Subcutaneous abdominal adipose tissue (tissue), 5 donors: Measurements from ENCODE around the gene LRP2.
"Not testable (repeated sequence)": the region's sequence is repeated elsewhere in the genome, so short reads cannot be mapped to it uniquely, and the experiment has no call there.

Experiments
- H3K27ac ChIP-seq: one replicate; pipeline ENCODE4 v1.7.0; 2013; ENCODE audit warnings: low read depth, mild to moderate bottlenecking, inconsistent platforms, low read length, moderate library complexity
- H3K27me3 ChIP-seq, 5 donors: one replicate each; pipeline ENCODE4 v1.7.0; 2013; ENCODE audit warnings: low read length in 5 of 5, inconsistent platforms in 1 of 5; ENCODE audit not compliant: control insufficient read depth in 5 of 5, insufficient read depth in 4 of 5
- H3K36me3 ChIP-seq, 5 donors: one replicate each; pipeline ENCODE4 v1.7.0; 2013; ENCODE audit warnings: low read length in 5 of 5; ENCODE audit not compliant: control insufficient read depth in 5 of 5, insufficient read depth in 5 of 5
- H3K4me1 ChIP-seq, 5 donors: one replicate each; pipeline ENCODE4 v1.7.0; 2013; ENCODE audit warnings: low read length in 5 of 5, mild to moderate bottlenecking in 3 of 5, moderate library complexity in 1 of 5; ENCODE audit not compliant: control insufficient read depth in 5 of 5, insufficient read depth in 5 of 5
- H3K4me3 ChIP-seq, 5 donors: one replicate each; pipeline ENCODE4 v1.7.0; 2013; ENCODE audit warnings: low read length in 5 of 5, low read depth in 1 of 5
- H3K9ac ChIP-seq, 5 donors: one replicate each; pipeline ENCODE4 v1.7.0; 2013; ENCODE audit warnings: low read length in 5 of 5, mild to moderate bottlenecking in 4 of 5, moderate library complexity in 3 of 5
- H3K9me3 ChIP-seq, 5 donors: one replicate each; pipeline ENCODE4 v1.7.0; 2013; ENCODE audit warnings: low read length in 5 of 5; ENCODE audit not compliant: control insufficient read depth in 5 of 5
- donor health status: healthy.
- donor health status: healthy.
- donor health status: healthy.
- donor health status: healthy.
- donor health status: healthy.

The LRP2 gene

DNA sequence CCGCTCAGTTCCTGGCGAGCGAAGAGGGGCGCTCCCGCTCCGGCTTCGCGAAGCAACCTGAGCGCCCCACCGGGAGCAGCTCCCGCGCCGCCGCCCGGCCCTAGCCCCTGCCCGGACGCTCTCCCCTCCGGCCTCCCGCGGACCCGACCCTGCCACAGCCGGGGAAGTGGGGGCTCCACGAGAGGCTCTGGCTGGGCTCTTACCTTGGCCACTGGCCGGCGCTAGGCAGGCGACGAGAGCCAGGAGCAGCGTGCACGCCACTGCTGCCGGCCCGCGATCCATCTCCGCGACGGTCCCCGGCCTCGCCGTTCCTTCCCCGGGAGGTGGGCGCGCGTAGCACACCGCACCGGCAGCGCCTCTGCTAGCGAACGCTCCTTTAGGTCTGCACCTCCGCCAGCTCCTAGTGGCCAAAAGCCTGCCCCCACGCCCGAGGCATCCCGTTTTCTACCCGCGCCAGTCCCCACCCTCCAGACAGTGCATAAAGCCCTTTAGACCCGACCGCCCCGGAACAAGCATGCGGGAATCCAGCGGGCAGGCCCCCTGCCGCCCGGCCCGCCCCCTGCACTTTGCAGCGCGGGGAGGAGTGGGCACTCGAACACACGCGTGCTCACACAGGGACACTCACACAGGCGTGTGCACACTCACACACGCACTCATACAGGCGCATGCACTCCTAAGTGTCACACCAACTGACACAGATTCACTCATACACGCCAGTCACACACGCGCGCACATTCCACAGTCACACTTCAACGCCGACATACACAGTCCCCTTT is at the start of gene LRP2:
TSS of gene LRP2 (minus strand) at position 417 of the 776 bp plus-strand sequence. CDS start at position 282, 135 bp downstream.
- Histone ChIP-seq H3K4me3 (peak within 1 kb of the TSS; percentile 58 to 83 (median 67)), H3K9ac (no peak within 1 kb of the TSS)

DNA sequence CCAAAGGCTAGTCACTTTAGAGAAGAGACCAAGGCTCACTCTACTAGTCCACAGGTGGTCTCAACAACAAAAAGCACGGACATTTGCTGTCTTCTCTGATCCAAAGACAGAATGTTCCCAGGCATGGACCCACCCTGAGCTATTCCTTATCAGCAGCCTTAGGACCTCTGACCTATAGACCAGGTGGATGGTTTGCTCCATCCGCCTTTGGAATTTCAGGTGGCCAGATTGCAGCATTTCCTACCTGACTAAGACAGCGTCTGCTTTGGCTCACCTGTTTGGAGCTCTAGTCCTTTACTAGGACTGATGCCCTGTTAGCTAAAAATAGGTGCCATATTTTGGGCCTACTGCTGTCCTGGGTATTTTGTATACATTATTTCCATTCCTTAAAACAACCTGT is 44.6 kb upstream of the LRP2 start:
- Histone ChIP-seq H3K4me1 (no peaks in the 10 kb centered on the region), H3K4me3 (no peak overlapping the region), H3K36me3 (no peaks in the 10 kb centered on the region), H3K27me3 (no peaks in the 10 kb centered on the region), H3K27ac (no peak overlapping the region), H3K9me3 (no peaks in the 10 kb centered on the region), H3K9ac (no peak overlapping the region)

More for the DNA sequence above, at the start of gene LRP2:
- no peaks in the 10 kb centered on the region for H3K9me3 ChIP-seq
- peaks cover 9 to 45% (median 42%) of the 10 kb centered on the region in 5 donors for H3K4me1 ChIP-seq
- no peaks in the 10 kb centered on the region for H3K36me3 ChIP-seq
- peaks cover 21 to 43% (median 34%) of the 10 kb centered on the region in 5 donors for H3K27me3 ChIP-seq
- H3K27ac ChIP-seq = no peak within 1 kb of the TSS

DNA sequence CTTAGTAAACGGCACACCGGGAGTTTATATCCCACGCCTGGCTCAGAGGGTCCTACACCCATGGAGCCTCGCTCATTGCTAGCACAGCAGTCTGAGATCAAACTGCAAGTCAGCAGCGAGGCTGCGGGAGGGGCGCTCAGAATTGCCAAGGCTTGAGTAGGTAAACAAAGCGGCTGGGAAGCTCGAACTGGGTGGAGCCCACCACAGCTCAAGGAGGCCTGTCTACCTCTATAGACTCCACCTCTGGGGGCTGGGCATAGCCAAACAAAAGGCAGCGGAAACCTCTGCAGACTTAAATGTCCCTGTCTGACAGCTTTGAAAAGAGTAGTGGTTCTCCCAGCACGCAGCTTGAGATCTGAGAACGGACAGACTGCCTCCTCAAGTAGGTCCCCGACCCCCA is 37.2 kb upstream of the LRP2 start:
- H3K9me3 ChIP-seq, H3K9ac ChIP-seq, H3K27me3 ChIP-seq, H3K36me3 ChIP-seq, H3K4me3 ChIP-seq, H3K4me1 ChIP-seq, H3K27ac ChIP-seq: not testable (repeated sequence)

DNA sequence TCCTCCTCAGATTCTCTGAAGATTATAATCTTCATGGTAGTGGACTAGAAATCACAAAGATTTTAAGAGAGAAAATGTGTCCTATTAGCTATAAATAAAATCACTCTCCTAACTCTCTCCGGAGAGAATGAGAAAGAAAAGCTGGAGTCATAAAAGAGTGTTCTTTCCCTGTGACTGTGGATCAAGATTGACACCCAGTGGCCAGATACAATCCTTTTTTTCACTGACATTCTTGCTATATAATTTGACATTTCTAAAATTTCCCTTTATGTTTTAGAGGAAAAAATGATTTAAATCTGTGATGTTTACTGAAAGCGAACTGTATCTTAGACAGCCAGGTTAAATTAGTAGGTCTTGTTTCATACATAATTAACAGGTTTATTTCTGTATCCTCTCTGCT is 35.4 kb upstream of the LRP2 start:
- Histone ChIP-seq H3K4me1 (no peaks in the 10 kb centered on the region), H3K36me3 (no peaks in the 10 kb centered on the region), H3K27ac (no peak overlapping the region), H3K9ac (no peak overlapping the region), H3K27me3 (peaks cover 0 to 3% (median 0%) of the 10 kb centered on the region in 5 donors), H3K9me3 (no peaks in the 10 kb centered on the region), H3K4me3 (no peak overlapping the region)

DNA sequence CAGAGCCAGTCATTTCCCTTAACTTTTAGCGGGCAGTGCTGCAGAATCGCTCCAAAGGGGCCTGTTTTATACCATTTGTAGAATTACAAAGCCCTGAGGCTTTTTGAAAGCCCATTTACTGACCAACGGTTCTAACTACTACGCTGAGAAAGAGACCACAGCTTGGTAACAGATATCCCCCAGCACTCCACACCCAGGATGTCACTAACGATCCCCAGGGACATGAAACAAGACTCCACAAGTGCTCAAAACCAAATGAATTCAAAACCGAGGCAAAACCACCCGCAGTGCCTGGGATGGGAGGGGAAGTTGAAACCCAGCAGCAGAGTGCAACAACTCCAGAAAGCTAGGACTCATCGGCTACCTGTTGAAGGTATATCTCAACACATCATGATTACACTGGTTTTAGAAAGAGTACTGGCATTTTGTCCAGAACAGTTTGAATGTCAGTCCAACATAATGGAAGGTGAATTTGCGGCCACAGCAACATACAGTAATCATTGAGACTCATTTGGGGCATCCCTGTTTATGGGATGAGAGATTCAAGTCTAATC is 33.6 kb upstream of the LRP2 start:
- H3K36me3 ChIP-seq = no peaks in the 10 kb centered on the region
- no peak overlapping the region for H3K4me3 ChIP-seq
- no peak overlapping the region for H3K27ac ChIP-seq
- peaks cover 0 to 3% (median 0%) of the 10 kb centered on the region in 5 donors for H3K27me3 ChIP-seq
- no peaks in the 10 kb centered on the region for H3K9me3 ChIP-seq
- no peaks in the 10 kb centered on the region for H3K4me1 ChIP-seq
- no peak overlapping the region for H3K9ac ChIP-seq

DNA sequence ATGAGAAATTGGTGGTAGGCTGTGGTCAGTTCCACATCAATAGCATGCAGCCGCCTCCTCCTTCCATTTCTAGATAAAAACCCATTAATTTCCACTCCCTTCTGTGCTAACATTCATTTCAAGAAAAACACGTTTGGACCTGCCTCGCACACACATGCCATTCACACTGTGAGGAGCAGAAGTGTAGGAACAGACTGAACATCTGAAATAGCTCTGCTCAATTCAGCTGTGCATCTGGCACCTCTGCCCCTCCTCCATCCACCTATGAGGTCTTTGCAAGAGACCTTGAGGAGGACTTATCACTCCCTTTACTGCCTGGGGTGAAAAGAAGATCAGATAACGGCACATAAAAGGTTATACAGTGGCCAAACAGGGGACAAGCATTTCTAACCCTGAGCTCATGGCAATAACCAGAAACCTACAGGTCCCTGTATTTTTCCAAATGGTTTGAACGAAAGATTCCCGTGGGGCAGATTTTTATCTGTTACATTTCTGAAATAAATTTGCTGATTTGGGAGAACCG is 30.8 kb upstream of the LRP2 start:
- no peaks in the 10 kb centered on the region for H3K9me3 ChIP-seq
- no peak overlapping the region for H3K9ac ChIP-seq
- H3K27me3 ChIP-seq = peaks cover 0 to 3% (median 0%) of the 10 kb centered on the region in 5 donors
- H3K27ac ChIP-seq = no peak overlapping the region
- no peaks in the 10 kb centered on the region for H3K4me1 ChIP-seq
- H3K36me3 ChIP-seq = no peaks in the 10 kb centered on the region
- no peak overlapping the region for H3K4me3 ChIP-seq

DNA sequence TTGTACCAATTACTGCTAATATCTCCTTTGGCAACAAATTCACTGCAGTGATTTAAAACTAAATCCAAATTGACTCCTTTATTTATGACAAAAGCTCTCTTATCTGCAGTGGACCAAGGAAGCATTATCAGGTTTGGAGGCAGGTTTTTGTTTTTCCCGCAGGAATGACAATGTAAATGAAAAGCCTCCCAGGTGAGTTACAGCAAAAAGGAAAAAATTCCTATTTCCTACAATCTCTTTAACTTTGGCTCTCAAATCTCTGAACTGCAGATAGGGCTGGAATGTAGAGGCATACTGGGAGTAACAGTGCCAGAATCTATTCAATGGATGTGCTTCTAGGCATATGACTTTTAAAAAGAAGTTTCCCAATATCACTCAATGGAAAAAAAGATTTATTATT is 28.9 kb upstream of the LRP2 start:
- H3K9me3 ChIP-seq = no peaks in the 10 kb centered on the region
- no peaks in the 10 kb centered on the region for H3K36me3 ChIP-seq
- no peak overlapping the region for H3K27ac ChIP-seq
- peaks cover 0 to 3% (median 0%) of the 10 kb centered on the region in 5 donors for H3K27me3 ChIP-seq
- H3K9ac ChIP-seq = no peak overlapping the region
- H3K4me3 ChIP-seq = no peak overlapping the region
- H3K4me1 ChIP-seq = peaks cover 0 to 7% (median 6%) of the 10 kb centered on the region in 5 donors

DNA sequence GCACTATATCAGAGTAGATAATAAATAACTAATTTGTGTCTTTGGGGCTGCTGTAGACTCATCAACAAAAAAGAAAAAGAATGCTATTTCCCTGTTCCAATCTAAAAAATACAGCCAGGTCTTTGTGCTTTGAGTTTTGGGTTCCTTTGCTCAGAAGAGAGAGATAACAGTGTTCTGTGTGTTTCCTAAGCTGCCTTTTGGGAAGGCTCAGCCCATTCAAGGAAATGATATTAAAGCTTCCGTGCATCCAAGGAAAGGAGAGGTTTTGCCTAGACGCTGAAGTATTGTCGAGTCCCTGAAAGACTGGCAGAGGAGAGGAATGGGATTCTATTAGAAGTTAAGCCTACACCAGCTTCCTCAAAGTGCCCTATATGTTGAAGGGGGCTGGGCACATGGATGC is 25.8 kb upstream of the LRP2 start:
- Histone ChIP-seq H3K9me3 (no peaks in the 10 kb centered on the region), H3K27me3 (peaks cover 0 to 3% (median 0%) of the 10 kb centered on the region in 5 donors), H3K36me3 (no peaks in the 10 kb centered on the region), H3K9ac (no peak overlapping the region), H3K4me1 (peaks cover 0 to 7% (median 6%) of the 10 kb centered on the region in 5 donors), H3K27ac (no peak overlapping the region), H3K4me3 (no peak overlapping the region)

DNA sequence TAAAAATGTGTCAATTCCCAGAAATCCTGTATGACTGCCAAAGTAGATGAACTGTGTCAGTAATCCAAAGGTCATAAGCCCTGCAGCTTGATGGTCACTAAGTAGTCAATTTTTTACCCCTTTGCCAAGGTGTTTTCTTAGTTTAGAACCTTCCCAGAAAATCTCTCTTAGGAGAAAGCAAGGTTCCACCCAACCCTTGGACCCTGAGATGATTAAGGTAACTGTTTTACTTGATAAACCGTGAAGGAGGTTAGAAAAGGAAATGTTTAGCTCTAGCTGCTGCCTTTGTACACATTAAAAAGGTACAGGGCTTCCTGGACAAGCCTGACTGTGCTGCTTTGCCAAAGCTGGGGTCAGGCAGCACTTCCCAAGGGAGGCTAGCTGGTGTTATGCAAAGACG is 24.4 kb upstream of the LRP2 start:
- Histone ChIP-seq H3K4me3 (no peak overlapping the region), H3K27me3 (no peaks in the 10 kb centered on the region), H3K36me3 (no peaks in the 10 kb centered on the region), H3K4me1 (peaks cover 0 to 7% (median 6%) of the 10 kb centered on the region in 5 donors), H3K9me3 (no peaks in the 10 kb centered on the region), H3K9ac (no peak overlapping the region), H3K27ac (no peak overlapping the region)

DNA sequence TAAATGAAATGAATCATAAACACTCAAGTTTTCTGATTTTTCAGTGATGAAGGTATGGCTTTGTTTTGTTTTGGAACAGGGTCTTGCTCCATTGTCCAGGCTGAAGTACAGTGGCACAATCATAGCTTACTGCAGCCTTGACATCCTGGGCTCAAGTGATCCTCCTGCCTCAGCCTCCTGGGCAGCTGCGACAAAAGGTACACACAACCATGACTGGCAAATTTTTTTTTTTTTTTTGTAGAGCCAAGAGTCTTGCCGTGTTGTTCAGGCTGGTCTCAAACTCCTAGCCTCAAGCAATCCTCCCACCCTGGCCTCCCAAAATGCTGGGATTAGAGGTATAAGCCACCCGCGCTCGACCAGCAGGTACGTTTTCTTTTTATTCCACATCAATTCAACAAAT is 22.5 kb upstream of the LRP2 start:
- H3K9ac ChIP-seq = no peak overlapping the region
- H3K27me3 ChIP-seq = no peaks in the 10 kb centered on the region
- no peak overlapping the region for H3K27ac ChIP-seq
- H3K4me1 ChIP-seq = peaks cover 0 to 7% (median 6%) of the 10 kb centered on the region in 5 donors
- H3K36me3 ChIP-seq = no peaks in the 10 kb centered on the region
- no peaks in the 10 kb centered on the region for H3K9me3 ChIP-seq
- H3K4me3 ChIP-seq = no peak overlapping the region
